GM12872 (cell line): ENCODE measurements around the gene FBXL20.

Experiments used
- CTCF ChIP-seq: IDR thresholded peaks from 3 replicates; pipeline ENCODE4 v1.5.1; 2011; ENCODE audit warnings: low read depth, mild to moderate bottlenecking, low read length, moderate library complexity; ENCODE audit not compliant: insufficient read depth

Gene FBXL20

GRCh38 chr17:39222866-39223834 is 178.3 kb downstream of the FBXL20 start:
- no peak for TF ChIP-seq CTCF

- TF ChIP-seq CTCF, result no peak
Measured at GRCh38 chr17:39222151-39222550, 179.3 kb downstream of the FBXL20 start.

- TF ChIP-seq CTCF, result no peak
Measured at GRCh38 chr17:39221572-39221971, 179.9 kb downstream of the FBXL20 start.

- TF ChIP-seq CTCF, result no peak
Measured at GRCh38 chr17:39219647-39220154, 181.7 kb downstream of the FBXL20 start.

- no peak for TF ChIP-seq CTCF
Measured at GRCh38 chr17:39218906-39219305, 182.5 kb downstream of the FBXL20 start.

GRCh38 chr17:39217734-39218369 is 183.6 kb downstream of the FBXL20 start:
- TF ChIP-seq CTCF, result no peak

- no peak for TF ChIP-seq CTCF
Measured at GRCh38 chr17:39213852-39214251, 187.6 kb downstream of the FBXL20 start.
